NCI-H82 (cell line): ENCODE measurements around the gene RNF19B.
A peak's percentile ranks its signal among the peaks of the same experiment; 100 is the strongest.
"Not testable (repeated sequence)": the region's sequence is repeated elsewhere in the genome, so short reads cannot be mapped to it uniquely, and the experiment has no call there.

ENCODE experiments used
- DNase-seq: peaks from one replicate; lab custom pipeline; 2025; lab: John Stamatoyannopoulos, UW

Gene RNF19B

GRCh38 chr1:32992489-32993323 is 28.1 kb upstream of the RNF19B start:
- peak; percentile 77 for DNase-seq

- DNase-seq, result no peak
Observed at GRCh38 chr1:32991819-32992488, 27.3 kb upstream of the RNF19B start.

- DNase-seq, result no peak
Observed at GRCh38 chr1:32991386-32991785, 26.8 kb upstream of the RNF19B start.

GRCh38 chr1:32990887-32991286 is 26.3 kb upstream of the RNF19B start:
- no peak for DNase-seq

GRCh38 chr1:32989160-32990050 is 24.8 kb upstream of the RNF19B start:
- no peak for DNase-seq

GRCh38 chr1:32988665-32989064 is 24.1 kb upstream of the RNF19B start:
- DNase-seq, result no peak

GRCh38 chr1:32985226-32985625 is 20.6 kb upstream of the RNF19B start:
- no peak for DNase-seq

GRCh38 chr1:32984455-32985171 is 20.0 kb upstream of the RNF19B start:
- DNase-seq, result no peak

GRCh38 chr1:32984090-32984454 is 19.5 kb upstream of the RNF19B start:
- no peak for DNase-seq

- DNase-seq, result no peak
Observed at GRCh38 chr1:32983020-32983419, 18.4 kb upstream of the RNF19B start.

- no peak for DNase-seq
Observed at GRCh38 chr1:32981003-32981901, 16.6 kb upstream of the RNF19B start.

- DNase-seq, result no peak
Observed at GRCh38 chr1:32980080-32980479, 15.5 kb upstream of the RNF19B start.

GRCh38 chr1:32978854-32979253 is 14.2 kb upstream of the RNF19B start:
- DNase-seq, result no peak

- no peak for DNase-seq
Observed at GRCh38 chr1:32977546-32978087, 13.0 kb upstream of the RNF19B start.

- DNase-seq, result not testable (repeated sequence)
Observed at GRCh38 chr1:32975055-32975454, 10.4 kb upstream of the RNF19B start.

GRCh38 chr1:32973458-32973857 is 8.8 kb upstream of the RNF19B start:
- not testable (repeated sequence) for DNase-seq

- peak; percentile 90 for DNase-seq
Observed at GRCh38 chr1:32972814-32973428, 8.3 kb upstream of the RNF19B start.

GRCh38 chr1:32971576-32971975 is 7.0 kb upstream of the RNF19B start:
- DNase-seq, result no peak

GRCh38 chr1:32971156-32971555 is 6.5 kb upstream of the RNF19B start:
- DNase-seq, result no peak

- DNase-seq, result no peak
Observed at GRCh38 chr1:32969566-32969965, 5.0 kb upstream of the RNF19B start.
